GM19455 (cell line): ENCODE measurements around the gene GRK2.

Experiments used
- ATAC-seq: cut with Tn5 transposase; IDR thresholded peaks from one replicate; pipeline ENCODE4 v1.9.1; 2021; ENCODE audit not compliant: unreplicated experiment

GRK2 gene

GRCh38 chr11:67293090-67293489 lies 26.8 kb downstream of the GRK2 start:
- ATAC-seq = no peak

- no peak for ATAC-seq
Observed at GRCh38 chr11:67295846-67296245, 29.6 kb downstream of the GRK2 start.

- ATAC-seq = no peak
Observed at GRCh38 chr11:67298786-67299185, 32.5 kb downstream of the GRK2 start.

GRCh38 chr11:67299471-67300191 lies 33.4 kb downstream of the GRK2 start:
- no peak for ATAC-seq

- no peak for ATAC-seq
Observed at GRCh38 chr11:67300256-67300755, 34.0 kb downstream of the GRK2 start.

GRCh38 chr11:67300756-67301312 lies 34.6 kb downstream of the GRK2 start:
- no peak for ATAC-seq

GRCh38 chr11:67301313-67301921 lies 35.1 kb downstream of the GRK2 start:
- no peak for ATAC-seq

- no peak for ATAC-seq
Observed at GRCh38 chr11:67301951-67302516, 35.8 kb downstream of the GRK2 start.

GRCh38 chr11:67302571-67303131 lies 36.4 kb downstream of the GRK2 start:
- ATAC-seq = no peak

GRCh38 chr11:67303132-67303834 lies 37.0 kb downstream of the GRK2 start, which contains the start of gene SSH3:
TSS of gene SSH3 (plus strand) at chr11:67303530. CDS start at chr11:67303626, 96 bp downstream.
- no peak for ATAC-seq

- no peak for ATAC-seq
Observed at GRCh38 chr11:67303835-67304411, 37.6 kb downstream of the GRK2 start.

GRCh38 chr11:67304511-67305113 lies 38.3 kb downstream of the GRK2 start:
- ATAC-seq = no peak

- no peak for ATAC-seq
Observed at GRCh38 chr11:67306769-67307544, 40.7 kb downstream of the GRK2 start.

- ATAC-seq = no peak
Observed at GRCh38 chr11:67307545-67308001, 41.3 kb downstream of the GRK2 start.

GRCh38 chr11:67308031-67308866 lies 42.0 kb downstream of the GRK2 start:
- ATAC-seq = no peak

GRCh38 chr11:67309166-67309565 lies 42.9 kb downstream of the GRK2 start:
- ATAC-seq = no peak

GRCh38 chr11:67309661-67310061 lies 43.4 kb downstream of the GRK2 start:
- ATAC-seq = no peak
